Activated CD8-positive, alpha-beta memory T cell treated with anti-CD3 and anti-CD28 coated beads for 36 hours (primary cell): ENCODE measurements around the gene IFT80. TPM values are rescaled to one million over a fixed set of nuclear protein-coding genes. Genes with fewer than 3 reads are reported as not detected.

Experiments used
- CTCF ChIA-PET: fragments of 350-600 bp; sonication (Branson Sonifier 250); formaldehyde crosslinking; loops from one replicate; lab custom pipeline; 2021; ENCODE audit warnings: antibody characterized with exemption; lab: Charles Lee
- POLR2A ChIA-PET: fragments of 350-600 bp; sonication (Branson Sonifier 250); formaldehyde crosslinking; loops from one replicate; lab custom pipeline; 2021; ENCODE audit warnings: antibody characterized with exemption; lab: Charles Lee
- total RNA-seq, 2 experiments: library from RNA; stranded (reverse); gene quantifications; one replicate each; pipeline ENCODE4 v1.2.3, GENCODE V29; 2021

Gene IFT80
- total RNA-seq, 2 experiments from 2014 or later: 9.9 to 10.9 TPM

DNA sequence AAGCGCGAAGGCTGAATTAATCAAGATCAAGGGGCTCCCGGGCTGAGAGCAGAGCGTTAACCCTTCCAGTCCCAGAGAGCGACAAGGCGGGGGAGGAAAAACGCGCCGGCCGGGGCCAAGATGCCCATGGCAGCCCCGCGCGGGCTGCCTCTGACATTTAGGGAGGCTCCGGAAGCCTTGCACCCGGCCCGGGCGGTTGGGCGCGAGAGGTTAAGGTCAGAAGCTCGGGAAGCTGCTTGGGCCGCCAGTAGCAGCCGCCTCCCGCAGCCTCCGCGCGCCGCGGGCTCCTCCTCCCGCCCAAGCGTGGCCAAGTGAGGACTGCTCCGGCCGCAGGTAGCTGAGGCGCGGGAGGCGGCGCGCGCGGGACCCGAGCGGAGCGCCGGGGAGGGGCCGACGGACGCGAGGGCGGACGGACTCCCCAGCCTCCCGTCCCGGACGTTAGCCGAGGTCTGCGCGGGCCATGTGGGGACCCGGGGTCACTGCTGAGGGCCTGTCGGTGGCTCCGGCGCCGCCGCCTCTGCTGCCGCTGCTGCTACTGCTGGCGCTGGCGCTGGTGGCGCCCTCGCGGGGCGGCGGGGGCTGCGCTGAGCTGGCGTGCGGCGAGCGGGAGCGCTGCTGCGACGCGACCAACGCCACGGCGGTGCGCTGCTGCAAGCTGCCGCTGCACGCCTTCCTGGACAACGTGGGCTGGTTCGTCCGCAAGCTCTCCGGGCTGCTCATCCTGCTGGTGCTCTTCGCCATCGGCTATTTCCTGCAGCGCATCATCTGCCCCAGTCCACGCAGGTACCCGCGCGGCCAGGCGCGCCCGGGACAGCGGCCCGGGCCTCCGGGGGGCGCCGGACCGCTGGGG is 173.6 kb downstream of the IFT80 start, which contains the start of gene C3orf80:
C3orf80 (plus strand) TSS at position 247 of the 850 bp plus-strand sequence; CDS start at position 461, 214 bp downstream.
- ChIA-PET POLR2A (interaction anchor here (0.7 kb wide), 1 partner anchor 224 kb away, joined by 3 read pairs; the partner anchor contains the start of gene TRIM59), CTCF (interaction anchor here (1.5 kb wide), 1 partner anchor 193 kb away, joined by 5 read pairs; no protein-coding TSS in a partner anchor)

DNA sequence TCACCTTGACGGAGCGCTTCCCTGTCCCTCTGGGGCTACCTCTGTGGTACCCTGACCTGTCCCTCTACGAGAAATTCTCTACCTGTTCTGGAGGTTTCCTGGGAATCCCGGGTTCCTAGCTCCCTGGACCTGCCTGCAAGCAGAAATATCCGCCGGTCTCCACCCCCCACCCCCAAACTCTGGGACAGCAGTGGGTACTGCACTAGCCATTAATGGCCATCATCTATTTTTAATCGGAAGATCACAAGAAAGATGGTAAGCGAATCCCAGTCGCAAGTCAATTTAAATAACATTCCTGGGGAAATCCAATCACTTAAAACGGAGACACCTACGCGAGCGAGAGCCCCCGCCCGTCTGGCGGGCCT is 174.2 kb downstream of the IFT80 start:
- ChIA-PET POLR2A (no interaction called here), CTCF (interaction anchor here (1.5 kb wide), 1 partner anchor 192 kb away, joined by 5 read pairs; no protein-coding TSS in a partner anchor)

DNA sequence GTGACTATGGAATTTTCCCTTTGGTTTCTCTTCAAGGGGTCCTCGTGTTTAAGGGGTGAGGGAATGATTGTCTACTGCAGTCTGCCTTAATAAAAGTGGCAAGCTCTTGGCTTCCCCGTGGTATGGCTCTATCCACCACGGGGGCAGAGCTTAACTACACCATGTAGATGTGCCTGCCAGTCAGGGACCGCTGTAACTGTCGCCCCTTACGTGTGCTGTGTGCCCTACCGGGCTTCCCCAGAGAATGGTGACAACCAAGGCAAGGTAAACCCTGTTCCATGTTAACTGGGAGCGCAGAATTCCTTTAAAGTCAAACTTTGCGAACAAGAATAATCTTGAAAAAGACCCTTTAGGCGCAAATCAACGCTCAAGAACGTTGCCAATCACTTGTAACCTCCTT is 174.8 kb downstream of the IFT80 start:
- CTCF ChIA-PET: no interaction called here
- POLR2A ChIA-PET: no interaction called here

DNA sequence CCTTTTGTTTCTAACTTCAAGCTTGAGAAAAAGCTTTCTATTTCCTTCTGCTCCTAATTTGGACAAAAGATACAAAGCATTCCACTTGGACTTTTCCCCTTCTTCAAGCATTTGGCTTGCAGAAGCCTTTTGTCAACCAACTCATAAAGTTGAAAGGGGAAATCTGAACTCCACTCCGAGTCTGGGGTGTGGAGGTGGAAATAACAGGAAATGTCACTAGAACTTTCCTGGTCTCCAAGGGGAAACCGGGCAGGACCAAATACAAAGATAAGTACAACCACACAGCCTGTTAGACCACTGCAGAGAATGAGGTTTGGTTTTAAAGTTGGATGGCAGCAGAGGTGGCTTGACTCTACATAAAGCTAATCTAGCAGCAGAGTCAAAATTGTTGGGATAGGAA is 178.0 kb downstream of the IFT80 start:
- POLR2A ChIA-PET: no interaction called here
- CTCF ChIA-PET: no interaction called here

DNA sequence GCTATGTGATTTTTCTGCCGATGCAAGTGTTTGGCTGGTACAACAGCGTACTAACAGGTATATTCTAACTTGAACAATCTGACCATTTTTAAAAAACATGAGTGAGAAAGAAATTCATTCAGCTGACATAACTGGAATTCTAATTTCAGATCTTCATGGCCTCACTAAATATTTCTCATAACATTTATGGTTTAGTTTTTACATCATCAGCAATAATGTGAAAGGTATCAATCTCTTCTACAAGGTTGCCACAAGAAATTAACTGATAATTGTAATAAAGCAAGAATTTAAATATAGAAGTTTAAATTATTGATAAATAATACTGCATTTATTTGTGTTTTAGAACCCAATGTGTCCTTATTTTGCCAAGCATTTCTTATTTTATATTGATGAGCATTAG is 179.0 kb downstream of the IFT80 start:
- ChIA-PET CTCF (no interaction called here), POLR2A (no interaction called here)

DNA sequence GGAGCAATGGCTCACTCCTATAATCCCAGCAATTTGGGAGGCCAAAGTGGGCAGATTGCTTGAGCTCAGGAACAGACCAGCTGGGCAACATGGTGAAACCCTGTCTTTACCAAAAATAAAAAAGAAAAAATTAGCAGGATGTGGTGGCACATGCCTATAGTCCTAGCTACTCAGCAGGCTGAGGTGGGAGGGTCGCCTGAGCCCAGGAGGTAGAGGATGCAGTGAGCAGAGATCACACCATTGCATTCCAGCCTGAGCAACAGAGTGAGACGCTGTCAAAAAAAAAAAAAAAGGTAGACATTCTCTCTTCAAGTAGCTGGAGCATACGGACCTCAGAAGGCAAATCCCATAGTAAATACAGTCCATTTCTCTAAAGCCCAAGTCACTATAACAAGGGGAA is 180.9 kb downstream of the IFT80 start:
- CTCF ChIA-PET: no interaction called here
- POLR2A ChIA-PET: no interaction called here

DNA sequence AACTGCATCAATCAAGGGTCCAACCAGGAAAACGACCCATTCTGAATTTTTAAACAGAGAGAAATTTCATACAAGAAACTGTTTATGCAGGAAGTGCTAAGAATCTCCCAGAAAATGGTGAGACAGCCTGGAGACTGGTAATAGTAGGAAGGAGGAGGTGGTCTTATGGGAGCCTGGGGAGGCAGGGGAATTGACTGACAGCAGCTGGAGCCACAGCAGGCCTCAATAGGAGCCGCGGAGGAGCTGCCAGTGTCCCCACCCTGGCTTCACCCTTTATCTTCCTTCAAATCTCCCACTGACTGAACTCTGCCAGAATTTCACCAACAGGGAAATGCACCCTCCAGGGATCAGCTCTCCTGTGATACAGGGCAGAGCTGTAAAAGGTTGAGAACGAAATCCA is 181.3 kb downstream of the IFT80 start:
- ChIA-PET CTCF (no interaction called here), POLR2A (no interaction called here)

DNA sequence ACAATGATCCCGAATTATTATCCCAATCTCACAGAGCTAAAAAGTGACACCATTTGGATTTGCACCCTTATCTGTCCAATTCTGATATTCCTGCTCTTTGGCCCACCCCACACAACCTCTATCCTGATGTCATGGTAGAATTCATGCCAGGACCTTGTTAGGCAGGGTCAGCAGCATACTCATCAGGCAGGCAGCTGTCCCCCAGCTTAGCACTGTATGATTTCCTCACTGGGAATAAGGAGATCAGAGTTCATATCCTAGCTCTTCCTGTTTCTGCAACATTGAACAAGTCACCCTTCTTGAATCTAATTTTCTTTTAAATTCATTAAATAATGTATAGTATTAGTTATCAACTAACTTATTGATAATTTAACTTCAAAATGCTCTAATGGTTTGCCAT is 185.8 kb downstream of the IFT80 start:
- CTCF ChIA-PET: no interaction called here
- POLR2A ChIA-PET: no interaction called here

DNA sequence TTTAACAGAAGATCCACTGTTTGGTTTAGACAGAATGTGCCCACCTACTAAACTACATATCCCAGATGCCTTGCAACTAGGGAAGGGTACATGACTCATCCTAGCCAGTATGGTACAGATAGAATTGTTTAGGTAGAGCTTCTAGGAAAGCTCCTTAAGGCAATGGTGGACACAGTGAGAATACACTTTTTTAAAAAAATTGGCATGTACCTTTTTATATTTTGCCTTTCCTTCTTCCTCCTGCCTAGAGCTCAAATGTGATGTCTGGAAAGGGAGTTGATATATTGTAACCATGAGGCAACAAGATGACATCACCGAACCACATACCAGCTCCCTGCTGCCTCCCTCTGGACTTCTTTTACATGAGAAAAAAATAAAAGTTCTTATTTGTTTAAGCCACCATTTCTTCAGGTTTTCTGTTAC is 188.2 kb downstream of the IFT80 start:
- POLR2A ChIA-PET: no interaction called here

DNA sequence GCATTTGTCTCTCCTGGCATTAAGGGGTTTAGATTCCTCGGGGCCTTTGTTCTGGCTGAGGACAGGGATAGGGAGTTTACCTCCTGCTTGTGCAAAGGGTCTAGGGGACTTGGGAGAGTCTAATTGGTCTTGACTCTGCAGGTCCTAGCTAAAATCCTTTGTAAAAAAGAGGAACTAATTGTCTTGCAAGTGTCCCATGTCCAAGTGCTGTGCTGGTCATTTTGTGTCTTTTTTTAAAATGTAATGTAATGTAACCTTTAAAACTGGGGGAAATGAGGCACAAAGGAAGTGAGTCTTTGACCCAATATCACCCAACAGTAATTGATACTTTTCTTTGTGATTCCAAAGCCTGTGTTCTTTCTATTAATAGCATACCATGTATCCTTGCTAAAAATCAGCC is 188.7 kb downstream of the IFT80 start:
- CTCF ChIA-PET: no interaction called here

More for the DNA sequence above, 188.2 kb downstream of the IFT80 start:
- CTCF ChIA-PET: no interaction called here

More for the DNA sequence above, 188.7 kb downstream of the IFT80 start:
- POLR2A ChIA-PET: no interaction called here

Other genes starting within 250 kb of the IFT80 start
- under 1 TPM in 1 of 2 experiments, not detected in 1; 0.06 TPM for gene C3orf80, start 173.8 kb downstream of the IFT80 start, total RNA-seq
- 100 to 1,000 TPM; 130 to 141 TPM for gene SMC4, start 425 bp upstream of the IFT80 start, total RNA-seq
- gene TRIM59, start 50.6 kb upstream of the IFT80 start, total RNA-seq: 10 to 100 TPM; 33.0 to 33.4 TPM
- gene KPNA4, start 166.3 kb upstream of the IFT80 start, total RNA-seq: 10 to 100 TPM; 68.3 to 73.5 TPM